GM18868 (cell line): Measurements from ENCODE around the gene TIMD4.
"Not testable (repeated sequence)": the region's sequence is repeated elsewhere in the genome, so short reads cannot be mapped to it uniquely, and the experiment has no call there.

Experiments used
- ATAC-seq: cut with Tn5 transposase; IDR thresholded peaks from one replicate; pipeline ENCODE4 v1.9.1; 2021; ENCODE audit warnings: mild to moderate bottlenecking, moderate library complexity; ENCODE audit not compliant: unreplicated experiment

The TIMD4 gene

GRCh38 chr5:156963125-156963524 lies at the start of gene TIMD4:
TSS of gene TIMD4 (minus strand) at chr5:156963226. CDS start at chr5:156963198, 28 bp downstream.
- no peak for ATAC-seq

GRCh38 chr5:157006262-157006661 lies 43.2 kb upstream of the TIMD4 start:
- no peak for ATAC-seq

- peak; percentile 94 for ATAC-seq
Measured at GRCh38 chr5:157004893-157005551, 42.0 kb upstream of the TIMD4 start.

GRCh38 chr5:156991714-156992113 lies 28.7 kb upstream of the TIMD4 start:
- ATAC-seq = no peak

GRCh38 chr5:156984064-156984463 lies 21.0 kb upstream of the TIMD4 start:
- ATAC-seq = no peak

GRCh38 chr5:156981481-156981880 lies 18.5 kb upstream of the TIMD4 start:
- no peak for ATAC-seq

- ATAC-seq = no peak
Measured at GRCh38 chr5:156974328-156974727, 11.3 kb upstream of the TIMD4 start.

GRCh38 chr5:156971848-156972525 lies 9.0 kb upstream of the TIMD4 start:
- ATAC-seq = no peak

GRCh38 chr5:156971415-156971814 lies 8.4 kb upstream of the TIMD4 start:
- ATAC-seq = no peak

GRCh38 chr5:156967386-156967785 lies 4.4 kb upstream of the TIMD4 start:
- ATAC-seq = not testable (repeated sequence)

- ATAC-seq = no peak
Measured at GRCh38 chr5:156956321-156956720, 6.7 kb downstream of the TIMD4 start.

- ATAC-seq = no peak
Measured at GRCh38 chr5:156951359-156951758, 11.7 kb downstream of the TIMD4 start.

- ATAC-seq = no peak
Measured at GRCh38 chr5:156950716-156951115, 12.3 kb downstream of the TIMD4 start.

- no peak for ATAC-seq
Measured at GRCh38 chr5:156949424-156949823, 13.6 kb downstream of the TIMD4 start.

GRCh38 chr5:156947925-156948324 lies 15.1 kb downstream of the TIMD4 start:
- ATAC-seq = no peak

- ATAC-seq = peak; percentile 96
Measured at GRCh38 chr5:156942064-156942463, 21.0 kb downstream of the TIMD4 start.

- not testable (repeated sequence) for ATAC-seq
Measured at GRCh38 chr5:156940462-156940861, 22.6 kb downstream of the TIMD4 start.

- peak; percentile 51 for ATAC-seq
Measured at GRCh38 chr5:156936972-156937371, 26.1 kb downstream of the TIMD4 start.

- peak; percentile 45 for ATAC-seq
Measured at GRCh38 chr5:156934450-156935211, 28.4 kb downstream of the TIMD4 start.

- ATAC-seq = no peak
Measured at GRCh38 chr5:156929366-156929948, 33.6 kb downstream of the TIMD4 start.

GRCh38 chr5:156927545-156927944 lies 35.5 kb downstream of the TIMD4 start:
- no peak for ATAC-seq
